Measurements from ENCODE around the gene CSTB.

CSTB gene

GRCh38 chr21:43789276-43790009 is 13.3 kb upstream of the CSTB start, which contains the start of gene RRP1:
TSS of gene RRP1 (plus strand) at chr21:43789577. CDS start at chr21:43789630, 53 bp downstream.
- DNase-seq: peak; percentile 94

GRCh38 chr21:43786807-43787440 is 10.8 kb upstream of the CSTB start:
- no peak for DNase-seq

- DNase-seq: no peak
Observed at GRCh38 chr21:43786300-43786806, 10.2 kb upstream of the CSTB start.

DNA sequence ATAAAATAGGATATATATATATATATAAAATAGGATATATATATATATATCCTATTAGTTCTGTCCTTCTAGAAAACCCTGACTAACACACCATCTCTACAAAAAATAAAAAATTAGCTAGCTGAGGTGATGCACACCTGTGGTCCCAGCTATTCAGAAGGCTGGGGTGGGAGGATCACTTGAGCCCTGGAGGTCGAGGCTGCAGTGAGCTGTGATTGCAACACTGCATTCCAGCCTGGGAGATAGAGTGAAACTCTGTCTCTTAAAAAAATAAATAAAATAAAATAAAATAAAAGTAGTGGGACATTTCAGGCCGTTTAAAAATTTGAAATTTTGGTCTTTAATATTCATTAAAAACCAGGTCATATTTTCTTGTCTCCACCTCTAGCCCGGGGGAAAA is 9.0 kb upstream of the CSTB start:
- no peak for DNase-seq

DNA sequence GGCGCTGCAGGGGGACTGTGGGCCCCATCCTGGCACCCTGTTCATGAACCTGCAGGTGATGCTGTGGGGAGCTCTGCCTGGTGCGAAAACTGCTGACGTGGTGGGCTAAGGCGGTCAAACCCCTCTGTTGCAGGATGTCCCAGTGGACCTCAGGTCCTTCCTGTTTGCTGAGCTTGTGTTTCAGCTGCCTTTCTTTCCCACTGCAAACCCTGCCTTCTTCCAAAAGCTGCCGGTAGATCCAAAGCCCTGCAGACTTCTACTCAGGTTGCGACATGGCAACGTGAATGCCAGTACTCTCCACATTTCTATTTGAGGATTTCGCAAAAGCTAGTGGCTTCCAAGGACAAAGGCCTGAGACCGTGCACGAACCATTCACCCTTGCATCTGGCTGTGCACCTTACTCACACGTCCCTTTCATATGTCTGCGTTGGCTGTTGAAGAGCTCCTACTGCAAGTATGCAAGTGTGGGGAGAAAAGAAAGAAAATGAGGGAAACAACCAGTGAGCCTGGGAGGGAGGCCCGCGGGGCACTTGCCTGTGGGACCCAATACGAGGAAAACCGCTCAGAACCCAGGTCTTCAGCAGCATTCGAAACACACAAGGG is 7.1 kb upstream of the CSTB start:
- no peak for DNase-seq

GRCh38 chr21:43782431-43783097 is 6.5 kb upstream of the CSTB start:
- no peak for DNase-seq

- DNase-seq: no peak
Observed at GRCh38 chr21:43781846-43782245, 5.7 kb upstream of the CSTB start.

- DNase-seq: no peak
Observed at GRCh38 chr21:43779660-43780059, 3.6 kb upstream of the CSTB start.

DNA sequence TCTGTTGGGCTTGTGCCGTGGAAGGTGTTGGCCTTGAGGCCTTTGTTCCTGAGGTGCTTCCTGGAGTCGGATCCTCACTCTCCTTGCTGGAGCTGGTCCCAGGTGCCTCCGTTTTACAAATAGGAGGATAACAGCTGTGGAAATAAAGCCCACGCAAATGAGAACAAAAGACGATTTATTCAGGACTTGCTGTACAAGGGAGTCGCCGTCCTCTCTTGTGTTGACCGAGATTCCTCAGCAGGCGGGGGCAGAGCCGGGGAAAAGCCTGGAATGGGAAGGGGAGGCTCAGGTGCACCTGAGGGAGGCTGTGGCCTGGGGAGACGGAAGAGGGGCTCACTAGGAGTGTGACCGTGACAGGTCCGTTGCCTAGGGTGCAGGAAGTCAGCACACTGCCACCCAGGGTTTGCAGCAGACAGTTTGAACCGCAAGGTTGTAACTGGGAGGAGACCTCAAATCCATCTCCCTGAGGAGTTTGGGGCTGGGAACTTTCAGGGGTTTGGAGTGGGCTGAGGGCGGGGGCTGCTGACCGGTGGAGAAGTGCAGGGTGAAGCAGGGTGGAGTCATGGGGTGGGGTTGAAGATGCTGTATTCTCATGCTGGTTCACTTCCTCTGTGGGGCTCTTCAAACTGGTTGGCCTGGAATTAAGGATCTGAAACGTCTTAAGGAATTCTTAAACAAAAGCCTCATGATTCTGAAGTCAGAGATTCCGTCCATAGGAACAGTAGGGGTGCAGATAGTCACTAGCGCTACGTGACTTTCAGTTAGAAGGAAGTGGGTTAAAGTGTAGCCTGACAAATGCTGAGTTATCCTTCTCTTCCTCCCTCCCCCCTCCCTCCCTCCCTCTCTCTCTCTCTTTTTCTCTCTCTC is 2.6 kb upstream of the CSTB start:
- DNase-seq: no peak

DNA sequence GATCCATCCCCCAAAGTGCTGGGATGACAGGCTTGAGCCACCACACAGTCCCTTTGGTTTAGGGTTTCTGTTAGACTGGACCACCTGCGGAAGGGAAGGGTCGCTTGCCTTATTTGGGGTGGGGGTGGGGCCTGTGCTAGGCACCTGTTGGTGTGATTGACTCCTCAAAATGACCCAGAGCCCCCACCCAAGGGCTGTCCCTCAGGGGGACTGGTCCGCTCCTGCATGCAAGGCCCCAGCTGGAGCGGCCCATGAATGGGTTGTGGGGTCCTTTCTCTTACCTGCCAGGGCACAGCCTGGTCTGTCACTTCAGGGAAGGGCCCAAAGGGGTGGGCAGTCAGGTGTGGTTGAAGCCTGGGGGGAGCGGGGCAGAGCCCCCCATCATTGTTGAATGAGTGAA is 1.8 kb upstream of the CSTB start:
- no peak for DNase-seq

DNA sequence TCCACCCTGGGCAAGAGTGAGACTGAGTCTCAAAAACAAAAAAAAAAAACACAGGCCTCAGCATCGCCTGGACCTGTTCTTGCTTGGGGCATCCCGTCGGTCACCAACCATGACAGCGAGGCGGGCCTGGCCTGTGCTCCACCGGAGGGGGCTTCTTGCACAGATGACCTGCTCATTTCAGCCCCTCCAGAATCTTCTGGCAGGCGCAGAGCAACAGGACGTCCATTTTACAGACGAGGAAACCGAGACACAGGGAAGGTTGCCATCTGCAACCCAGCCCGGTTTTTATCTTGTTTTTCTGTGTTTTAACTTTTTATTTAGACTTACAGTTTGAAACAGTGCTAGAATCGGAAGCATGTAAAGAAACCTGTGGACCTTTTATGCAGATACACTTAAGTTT is 918 bp downstream of the CSTB start:
- no peak for DNase-seq

DNA sequence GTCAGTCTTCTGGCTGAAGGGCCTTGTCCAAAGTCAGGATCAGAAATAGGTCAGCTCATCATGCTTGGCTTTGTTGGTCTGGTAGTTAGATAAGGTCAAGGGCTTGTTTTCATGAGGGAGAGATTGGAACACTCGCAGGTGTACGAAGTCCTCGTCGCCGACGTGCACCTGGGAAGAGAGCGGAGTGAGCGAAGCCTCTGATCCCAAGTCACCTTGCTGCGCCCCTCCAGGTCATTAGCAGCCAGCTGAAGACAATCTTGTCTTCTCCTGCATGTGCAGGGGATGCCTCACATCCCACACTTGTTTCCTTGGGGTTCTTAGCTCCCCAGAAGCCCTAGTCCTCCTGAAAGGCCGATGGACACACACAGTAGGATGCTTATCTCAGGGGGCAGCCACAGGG is 1.9 kb downstream of the CSTB start:
- no peak for DNase-seq

DNA sequence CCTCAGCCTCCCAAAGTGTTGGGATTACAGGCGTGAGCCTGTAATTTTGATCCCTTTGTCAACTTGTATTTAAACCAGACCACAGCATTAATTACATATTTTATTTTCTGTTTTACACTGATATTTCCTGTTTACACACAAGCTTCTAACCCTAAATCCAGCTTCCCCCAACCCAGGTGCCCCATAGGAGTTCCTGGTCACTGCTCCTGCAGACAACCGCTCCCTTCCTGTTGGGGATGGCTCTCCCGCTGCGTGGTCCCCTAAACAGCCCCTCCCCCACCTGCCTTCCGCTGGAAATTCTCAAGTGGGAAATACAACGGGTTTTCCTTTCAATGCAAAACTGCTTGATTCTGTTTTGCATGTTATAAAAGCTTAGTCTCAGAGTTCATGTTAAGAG is 3.7 kb downstream of the CSTB start:
- DNase-seq: no peak

GRCh38 chr21:43771698-43772424 is 4.2 kb downstream of the CSTB start:
- no peak for DNase-seq

- no peak for DNase-seq
Observed at GRCh38 chr21:43771199-43771675, 4.9 kb downstream of the CSTB start.

DNA sequence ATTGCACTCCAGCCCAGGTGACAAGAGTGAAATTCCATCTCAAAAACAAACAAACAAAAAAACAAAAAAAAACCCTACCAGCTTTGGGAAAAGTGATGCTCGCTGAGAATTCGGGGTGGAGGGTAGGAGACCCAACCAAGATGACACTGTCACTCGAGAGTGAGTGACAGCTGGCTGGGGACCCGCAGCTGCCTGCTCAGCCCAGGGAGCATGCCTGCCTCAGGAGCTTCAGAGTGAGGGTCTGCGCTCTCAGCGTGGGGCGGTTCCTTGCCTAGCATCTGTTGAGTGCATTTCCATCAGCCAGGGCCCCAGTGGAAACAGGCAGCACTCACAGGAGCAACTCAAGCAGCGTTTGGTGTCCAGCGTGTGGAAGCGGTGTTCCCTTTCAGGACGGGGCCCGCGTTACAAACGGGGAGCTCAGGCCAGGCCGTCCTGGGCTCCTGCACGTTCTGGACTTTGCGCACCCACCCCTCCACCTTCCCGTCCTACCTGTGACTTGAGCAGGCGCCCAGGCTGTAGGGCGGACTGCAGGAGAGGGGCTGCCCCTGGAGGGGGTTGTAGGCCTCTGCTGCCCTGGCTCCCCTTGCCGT is 5.9 kb downstream of the CSTB start:
- DNase-seq: no peak

- no peak for DNase-seq
Observed at GRCh38 chr21:43769325-43769958, 6.7 kb downstream of the CSTB start.

- no peak for DNase-seq
Observed at GRCh38 chr21:43768868-43769167, 7.3 kb downstream of the CSTB start.

DNA sequence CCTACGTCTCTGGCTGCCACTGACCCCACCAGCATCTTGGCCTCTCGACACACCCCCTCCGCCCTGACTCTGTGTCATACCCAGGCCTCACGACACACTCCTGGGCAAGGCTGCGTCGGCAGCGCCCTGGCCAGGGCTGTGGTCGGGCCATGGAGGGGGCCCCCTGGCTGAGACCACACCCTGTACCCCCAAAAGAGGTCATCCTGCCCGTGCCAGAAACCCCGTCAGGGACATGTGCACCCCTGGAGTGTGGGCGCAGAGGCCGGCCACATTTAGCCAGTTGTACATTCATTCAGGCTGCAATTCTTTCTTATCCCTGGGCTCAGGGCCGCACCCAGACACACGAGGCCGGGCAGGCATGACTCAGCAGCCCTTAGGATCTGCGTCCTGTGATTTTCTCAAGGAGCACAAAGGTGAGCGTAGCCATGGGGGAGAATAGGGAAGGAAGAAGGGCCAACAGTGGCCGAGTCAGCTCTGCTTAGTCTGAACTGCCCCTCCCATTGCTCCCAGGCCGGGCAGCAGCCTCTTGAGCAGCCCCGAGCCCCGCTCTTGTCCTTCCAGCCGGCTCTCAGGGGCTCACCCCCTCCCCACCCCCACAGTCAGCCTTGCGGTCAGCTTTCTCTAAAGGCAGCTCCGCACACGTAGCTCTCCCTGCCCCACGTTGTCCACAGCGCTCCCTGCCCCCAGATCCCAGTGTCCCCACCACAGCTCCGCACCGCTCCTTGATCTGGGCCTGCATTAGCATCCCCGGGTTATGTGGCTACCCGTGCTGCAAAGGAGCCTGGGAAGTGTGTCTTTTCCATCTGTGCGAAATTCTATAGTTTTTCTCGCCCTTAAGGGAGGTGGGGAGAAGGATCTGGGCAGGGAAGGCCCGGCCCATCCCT is 7.9 kb downstream of the CSTB start:
- DNase-seq: no peak

DNA sequence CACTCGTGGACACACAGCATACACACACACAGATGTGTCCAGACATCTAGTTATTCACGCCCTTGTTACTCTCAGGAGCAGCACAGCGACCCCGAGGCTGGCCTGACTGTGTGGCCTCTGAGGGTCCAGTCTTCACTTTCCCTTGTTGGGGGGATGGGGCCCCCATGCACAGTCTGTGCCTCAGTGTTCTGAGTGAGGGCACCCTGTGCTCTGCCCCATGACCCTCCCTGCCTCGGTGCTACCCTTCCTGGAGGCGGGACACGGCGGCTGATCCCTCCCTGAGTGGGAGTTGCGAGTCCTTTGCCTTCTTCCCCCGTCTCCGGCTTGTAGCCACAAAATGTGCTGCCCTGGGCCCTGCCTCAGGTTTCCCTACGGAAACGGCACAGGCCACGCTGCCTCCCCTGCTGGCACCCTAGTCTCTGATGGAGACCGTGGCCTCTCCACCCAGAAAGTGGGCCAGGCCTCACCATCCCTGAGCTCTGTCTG is 8.6 kb downstream of the CSTB start:
- DNase-seq: no peak

All from left hindlimb (tissue), 1 donor.